ENCODE measurements around the gene DLG2. TPM values are rescaled to one million over a fixed set of nuclear protein-coding genes. Genes with fewer than 3 reads are reported as not detected.

The DLG2 gene
- total RNA-seq, 1 donor from 2014 or later = 0.43 TPM

- Histone ChIP-seq H3K27ac (no peak overlapping the region), H3K9me3 (no peaks in the 10 kb centered on the region)
- intact Hi-C loops (cut with DNase I) = no loop called here
Measured at GRCh38 chr11:84607975-84608836, 1018.9 kb downstream of the DLG2 start.

GRCh38 chr11:84594602-84595001 lies 1032.5 kb downstream of the DLG2 start:
- no peak for DNase-seq (ENCODE audit: low spot score in 2 of 2)
- no peak for TF ChIP-seq CTCF (IDR thresholded peaks at IDR 0.05)
- no peak overlapping the region for H3K27ac ChIP-seq
- no peaks in the 10 kb centered on the region for H3K4me1 ChIP-seq
- no peaks in the 10 kb centered on the region for H3K9me3 ChIP-seq
- no peaks in the 10 kb centered on the region for H3K36me3 ChIP-seq
- H3K27me3 ChIP-seq = no peaks in the 10 kb centered on the region
- intact Hi-C loops (cut with DNase I) = no loop called here
- H3K4me3 ChIP-seq = no peak overlapping the region

More at GRCh38 chr11:84607975-84608836, 1018.9 kb downstream of the DLG2 start:
- no peak for DNase-seq (ENCODE audit: low spot score in 2 of 2)
- no peaks in the 10 kb centered on the region for H3K36me3 ChIP-seq
- no peak overlapping the region for H3K4me3 ChIP-seq
- no peak for TF ChIP-seq CTCF (IDR thresholded peaks at IDR 0.05)
- no peaks in the 10 kb centered on the region for H3K27me3 ChIP-seq
- H3K4me1 ChIP-seq = no peaks in the 10 kb centered on the region

DNA sequence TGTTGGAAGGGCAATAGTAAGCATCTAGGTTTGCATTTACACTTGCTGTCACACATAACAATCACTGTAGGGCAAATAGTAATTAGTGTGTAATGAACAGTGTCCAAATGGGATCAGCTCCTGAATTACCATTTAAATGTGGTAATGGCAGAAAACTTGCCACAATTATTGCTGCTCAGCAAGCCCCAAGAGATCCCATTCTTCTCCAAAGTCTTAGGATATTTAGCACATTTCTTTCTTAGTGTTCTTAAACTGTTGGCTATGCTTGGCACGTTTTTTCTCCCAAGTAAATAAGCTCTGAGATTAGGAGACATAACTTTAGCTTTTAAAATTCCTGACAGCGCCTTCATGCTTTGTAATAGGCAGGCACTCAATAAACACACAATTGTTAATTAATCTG lies 1037.0 kb downstream of the DLG2 start:
- H3K4me3 ChIP-seq = no peak overlapping the region
- H3K27me3 ChIP-seq = no peaks in the 10 kb centered on the region
- no peaks in the 10 kb centered on the region for H3K4me1 ChIP-seq
- TF ChIP-seq CTCF (IDR thresholded peaks at IDR 0.05) = no peak
- H3K27ac ChIP-seq = no peak overlapping the region
- intact Hi-C loops (cut with DNase I) = no loop called here
- no peaks in the 10 kb centered on the region for H3K9me3 ChIP-seq
- no peak for DNase-seq (ENCODE audit: low spot score in 2 of 2)
- H3K36me3 ChIP-seq = no peaks in the 10 kb centered on the region

GRCh38 chr11:84588131-84588829 lies 1038.9 kb downstream of the DLG2 start:
- intact Hi-C loops (cut with DNase I) = no loop called here
- no peak for DNase-seq (ENCODE audit: low spot score in 2 of 2)

GRCh38 chr11:84583106-84583505 lies 1044.0 kb downstream of the DLG2 start:
- DNase-seq (ENCODE audit: low spot score in 2 of 2) = no peak
- H3K36me3 ChIP-seq = no peaks in the 10 kb centered on the region
- H3K4me1 ChIP-seq = no peaks in the 10 kb centered on the region
- TF ChIP-seq CTCF (IDR thresholded peaks at IDR 0.05) = no peak
- intact Hi-C loops (cut with DNase I) = no loop called here
- H3K27ac ChIP-seq = no peak overlapping the region
- no peak overlapping the region for H3K4me3 ChIP-seq
- H3K9me3 ChIP-seq = no peaks in the 10 kb centered on the region
- no peaks in the 10 kb centered on the region for H3K27me3 ChIP-seq

More at GRCh38 chr11:84588131-84588829, 1038.9 kb downstream of the DLG2 start:
- Histone ChIP-seq H3K9me3 (no peaks in the 10 kb centered on the region), H3K4me3 (no peak overlapping the region), H3K27me3 (no peaks in the 10 kb centered on the region), H3K27ac (no peak overlapping the region), H3K36me3 (no peaks in the 10 kb centered on the region), H3K4me1 (no peaks in the 10 kb centered on the region)
- TF ChIP-seq CTCF (IDR thresholded peaks at IDR 0.05) = no peak
